ELR (cell line): ENCODE data around the gene SLC6A2.
"Not testable (repeated sequence)": the region's sequence is repeated elsewhere in the genome, so short reads cannot be mapped to it uniquely, and the experiment has no call there.

Source experiments
- DNase-seq: peaks from one replicate; pipeline ENCODE4 v3.0.0-alpha.2; 2015; ENCODE audit warnings: low read depth

SLC6A2 gene

DNA sequence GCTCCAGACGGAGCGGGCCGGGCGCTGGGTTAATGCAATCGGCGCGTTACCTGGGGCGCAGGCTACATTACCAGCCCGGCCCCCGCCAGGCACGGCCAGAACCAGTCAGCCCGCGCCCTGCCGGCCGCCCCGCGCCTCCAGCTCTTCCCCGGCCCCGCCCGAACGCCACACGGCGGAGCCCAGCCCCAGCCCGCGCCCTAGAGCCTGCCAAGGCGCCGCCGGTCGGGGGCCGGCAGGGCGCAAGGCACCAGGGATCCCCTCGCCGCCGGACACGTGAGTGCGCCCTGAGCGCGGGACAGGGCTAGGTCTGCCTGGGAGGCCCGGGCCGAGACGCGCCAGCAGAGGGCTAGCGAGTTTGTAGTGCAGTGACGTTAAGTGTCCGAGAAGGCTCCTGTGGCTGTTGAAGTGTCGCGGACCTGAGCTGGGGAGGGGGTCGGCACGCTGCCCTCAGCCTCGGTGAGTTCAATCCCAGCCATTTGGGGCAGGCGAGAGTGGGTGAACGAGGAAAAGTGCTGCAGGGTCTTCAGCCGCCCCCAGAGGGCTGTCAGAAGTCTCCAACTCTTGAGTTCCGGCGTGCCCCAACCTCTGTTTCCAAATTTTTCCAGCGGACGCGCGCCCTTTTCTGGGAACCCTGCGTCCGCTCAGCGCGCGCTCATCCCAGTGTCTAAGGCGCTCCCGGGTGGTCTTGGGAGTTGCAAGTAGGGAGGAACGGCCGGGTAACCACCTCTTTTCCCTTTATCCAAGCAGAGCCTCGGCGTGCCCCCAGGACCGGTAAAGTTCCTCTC, at the start of gene SLC6A2:
Gene SLC6A2, plus strand, starts transcription at position 92 of the 785 bp plus-strand sequence. CDS start 707 bp downstream, outside the sequence.
- peak; percentile 9 for DNase-seq

GRCh38 chr16:55613613-55614335, 42.0 kb upstream of the SLC6A2 start:
- no peak for DNase-seq

GRCh38 chr16:55615071-55615470, 40.7 kb upstream of the SLC6A2 start:
- DNase-seq = no peak

- DNase-seq = not testable (repeated sequence)
These were observed 40.1 kb upstream of the SLC6A2 start for GRCh38 chr16:55615670-55616069.

GRCh38 chr16:55621771-55622170, 34.0 kb upstream of the SLC6A2 start:
- no peak for DNase-seq

DNA sequence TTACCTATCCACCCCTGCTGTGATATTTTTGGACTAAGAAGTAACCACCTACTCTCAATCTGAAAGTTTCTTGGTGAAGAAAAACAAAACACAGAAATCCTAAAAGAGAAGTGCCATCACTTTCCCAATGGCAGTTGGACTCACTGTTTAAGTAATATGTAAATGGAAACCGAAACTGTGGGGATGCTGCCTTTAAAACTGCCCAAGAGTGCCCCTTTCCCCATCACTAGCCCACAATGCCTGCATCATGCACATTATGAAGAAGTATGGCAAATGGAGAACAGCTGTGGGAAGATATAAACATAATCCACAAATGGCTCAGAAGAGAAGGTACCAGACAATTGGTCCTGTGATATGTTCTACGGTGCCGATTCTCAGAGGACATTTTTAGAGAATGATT, 33.5 kb upstream of the SLC6A2 start:
- DNase-seq = peak; percentile 3

GRCh38 chr16:55622930-55623561, 32.7 kb upstream of the SLC6A2 start:
- peak; percentile 36 for DNase-seq

- no peak for DNase-seq
These were observed 32.1 kb upstream of the SLC6A2 start for GRCh38 chr16:55623640-55624039.

DNA sequence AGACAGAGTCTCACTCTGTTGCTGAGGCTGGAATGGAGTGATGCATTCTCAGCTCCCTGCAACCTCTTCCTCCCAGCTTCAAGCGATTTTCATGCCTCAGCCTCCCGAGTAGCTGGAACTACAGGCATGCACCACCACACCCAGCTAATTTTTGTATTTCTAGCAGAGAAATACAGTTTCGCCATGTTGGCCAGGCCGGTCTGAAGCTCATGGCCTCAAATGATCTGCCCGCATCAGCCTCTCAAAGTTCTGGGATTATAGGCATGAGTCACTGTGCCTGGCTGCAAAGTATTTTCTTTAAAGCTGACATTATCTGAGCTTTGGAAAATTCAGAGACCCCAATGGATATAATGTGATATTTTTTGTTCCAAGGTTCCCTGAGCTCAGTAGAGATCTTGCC, 31.1 kb upstream of the SLC6A2 start:
- no peak for DNase-seq

- DNase-seq = no peak
These were observed 29.9 kb upstream of the SLC6A2 start for GRCh38 chr16:55625843-55626242.

GRCh38 chr16:55628306-55628968, 27.4 kb upstream of the SLC6A2 start:
- DNase-seq = no peak

DNA sequence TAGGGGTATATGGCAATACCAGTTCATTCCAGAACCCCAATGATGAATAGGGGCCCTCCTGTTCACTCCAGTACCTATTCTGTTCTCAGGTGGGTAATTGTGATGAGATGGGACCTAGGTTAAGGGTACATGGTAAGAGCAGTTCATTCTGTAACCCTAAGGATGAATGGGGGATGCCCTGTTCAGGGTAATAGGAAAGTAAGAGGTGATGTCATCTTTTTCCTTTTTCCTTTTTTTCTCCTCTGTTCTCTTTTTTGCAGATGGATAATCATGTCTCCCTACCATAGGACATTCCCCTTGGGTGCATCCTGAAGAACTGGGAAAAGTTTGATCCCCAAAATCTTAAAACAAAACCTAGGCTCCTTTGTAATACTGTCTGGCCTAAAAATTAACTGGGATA, 25.0 kb upstream of the SLC6A2 start:
- DNase-seq = no peak

GRCh38 chr16:55632259-55632658, 23.5 kb upstream of the SLC6A2 start:
- no peak for DNase-seq

DNA sequence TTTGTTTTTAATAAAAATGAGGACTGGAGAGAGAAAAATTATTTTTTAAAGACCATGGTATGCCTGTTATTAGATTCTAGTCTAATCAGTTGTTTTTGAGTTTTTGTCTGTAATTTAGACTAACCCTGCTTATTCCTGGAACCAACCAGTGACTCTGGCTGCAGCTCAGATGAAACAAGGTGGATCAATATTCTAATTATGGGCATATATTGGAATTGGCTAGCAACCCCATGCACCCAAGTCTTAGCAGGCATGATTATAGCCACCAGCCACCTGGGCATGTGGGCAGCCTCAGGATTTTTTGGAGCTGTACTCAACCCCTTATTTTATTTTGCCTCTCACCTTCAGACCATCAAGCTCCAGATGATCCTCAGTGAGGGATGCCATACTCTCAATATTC, 21.6 kb upstream of the SLC6A2 start:
- DNase-seq = no peak

GRCh38 chr16:55638256-55638655, 17.5 kb upstream of the SLC6A2 start:
- DNase-seq = no peak

DNA sequence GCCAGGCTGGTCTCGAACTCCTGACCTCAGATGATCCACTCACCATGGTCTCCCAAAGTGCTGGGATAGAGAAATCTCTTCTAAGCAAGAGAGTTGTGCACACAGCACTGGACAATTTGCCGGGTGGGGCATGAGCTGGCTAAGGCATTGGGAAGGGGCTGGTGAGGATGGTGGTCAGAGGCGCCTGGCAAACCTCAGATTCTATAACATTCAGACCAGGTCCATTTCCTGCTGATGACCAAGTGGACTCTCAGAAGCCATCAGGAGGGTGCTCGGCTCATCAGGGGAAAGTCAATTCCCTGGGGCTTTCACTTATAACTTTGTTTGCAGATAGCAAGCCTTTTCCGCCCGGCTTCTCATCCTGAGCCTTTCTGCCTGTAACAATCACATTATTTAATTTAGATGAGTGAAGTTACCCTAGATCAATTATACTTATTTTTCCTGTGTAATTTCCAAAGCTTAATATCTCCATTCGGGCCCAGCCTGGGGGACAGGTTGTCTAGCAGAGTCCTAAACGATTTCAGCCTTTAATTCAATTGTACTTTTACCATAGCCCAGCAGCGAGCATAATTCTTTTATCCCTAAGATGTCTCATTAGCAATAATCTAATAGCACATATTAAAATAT, 15.0 kb upstream of the SLC6A2 start:
- DNase-seq = no peak

DNA sequence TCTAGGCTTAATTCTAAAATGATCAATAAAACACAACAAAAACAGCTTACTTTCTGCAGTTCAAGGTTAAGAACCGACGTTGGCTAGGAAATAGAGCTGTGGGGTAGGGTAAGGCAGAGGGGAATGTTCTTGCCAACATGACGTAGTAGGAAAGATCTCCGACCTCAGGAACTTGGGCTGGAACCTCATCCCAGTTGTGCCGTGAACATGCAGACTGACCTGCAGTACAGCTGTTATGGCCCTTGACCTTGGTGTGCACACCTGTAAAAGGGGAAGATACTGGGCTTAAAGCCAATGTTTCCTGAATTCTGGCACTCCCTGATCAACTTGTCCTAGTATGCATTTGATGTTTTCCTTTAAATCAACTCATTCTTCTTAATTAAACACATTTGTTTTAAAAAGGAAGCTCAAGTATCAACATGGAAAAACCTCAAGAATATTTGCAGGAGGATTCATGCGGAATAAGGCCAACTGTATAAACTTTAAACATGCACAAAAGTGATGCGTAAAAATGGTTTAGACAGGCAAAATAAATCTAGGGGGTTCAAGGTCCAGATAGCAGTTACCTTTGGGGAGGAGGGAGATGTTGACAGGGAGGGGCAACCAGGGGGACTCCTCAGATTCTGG, 14.2 kb upstream of the SLC6A2 start:
- no peak for DNase-seq

DNA sequence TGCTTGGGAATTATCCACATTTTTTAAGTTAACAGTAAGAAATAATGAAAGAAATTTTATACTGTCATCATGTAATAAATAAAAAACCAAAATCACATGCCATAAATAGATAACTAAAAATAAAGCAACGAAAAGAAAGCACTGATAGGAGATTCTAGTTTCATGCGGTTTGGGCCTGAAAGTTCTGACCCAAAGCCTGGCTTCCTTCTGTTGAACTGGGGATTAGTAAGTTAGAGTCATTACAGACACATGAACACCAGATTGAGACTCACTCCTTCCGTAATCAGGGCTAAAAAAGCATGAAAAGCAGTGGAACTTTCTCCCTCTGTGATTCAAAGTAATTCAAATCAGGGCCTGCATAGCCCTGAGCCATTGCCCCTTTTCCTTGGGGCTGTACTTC, 13.2 kb upstream of the SLC6A2 start:
- DNase-seq = no peak

DNA sequence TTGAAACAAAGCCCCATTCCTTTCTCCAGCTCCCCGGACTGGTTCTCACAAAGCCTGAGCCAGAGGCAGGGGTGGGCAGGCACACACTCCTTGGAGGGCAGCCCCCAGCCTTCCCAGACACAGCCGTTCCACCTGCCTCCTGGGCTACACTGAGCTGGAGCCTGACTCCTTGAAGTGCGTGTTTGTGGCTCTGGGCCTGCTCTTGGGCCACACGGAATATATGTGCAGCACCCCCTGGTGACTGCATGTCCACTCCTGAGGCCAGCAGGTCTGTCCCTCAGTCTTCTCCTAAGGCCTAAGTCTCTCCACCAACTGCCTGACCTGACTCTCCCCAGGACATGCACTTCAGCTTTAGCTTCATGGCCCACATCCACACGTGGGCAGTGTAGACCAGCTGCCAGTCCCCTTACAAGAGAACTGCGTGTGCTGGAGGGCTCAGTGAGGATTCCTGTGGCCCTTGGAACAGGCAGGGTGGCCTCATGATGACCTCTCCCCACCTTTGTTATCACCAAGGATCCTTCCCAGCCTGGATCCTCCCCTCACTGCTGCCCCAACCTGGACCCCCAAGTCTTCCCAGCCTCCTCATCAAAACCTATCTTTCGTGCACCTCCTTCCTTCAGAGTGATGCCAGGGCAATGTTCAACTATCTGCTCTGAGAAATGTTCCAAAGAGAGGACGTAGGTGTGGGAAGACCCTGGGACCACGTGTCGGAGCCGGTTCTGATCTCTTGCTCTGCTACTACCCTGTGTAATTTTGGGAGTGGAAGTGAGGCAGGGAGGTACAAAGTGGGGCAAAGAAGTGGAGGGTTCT, 12.4 kb upstream of the SLC6A2 start:
- peak; percentile 28 for DNase-seq

DNA sequence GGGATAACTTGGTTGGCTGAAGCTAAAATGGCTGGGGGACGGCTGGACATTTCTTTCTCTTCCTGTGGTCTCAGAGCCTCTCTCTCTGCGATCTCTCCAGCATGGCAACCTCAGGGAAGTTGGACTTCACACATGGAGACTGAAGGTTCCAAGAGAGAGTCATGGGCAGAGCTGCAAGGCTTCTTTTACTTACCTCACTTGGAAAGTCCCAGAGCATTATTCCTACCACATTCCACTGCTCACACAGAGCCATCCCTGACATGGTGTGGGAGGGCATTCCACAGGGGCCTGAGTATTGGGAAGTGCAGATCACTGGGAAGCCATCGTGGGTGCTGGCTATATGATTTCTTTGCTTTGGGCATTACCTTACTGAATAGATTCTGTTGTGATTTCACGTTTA, 9.8 kb upstream of the SLC6A2 start:
- no peak for DNase-seq

GRCh38 chr16:55647343-55647742, 8.4 kb upstream of the SLC6A2 start:
- DNase-seq = no peak
